SU-DHL-6 (cell line): Measurements from ENCODE around the gene ARHGAP44.

Experiments
- CTCF ChIP-seq: fragments of 200-600 bp; sonication (generic); IDR thresholded peaks from one replicate; pipeline ENCODE4 v1.5.1; 2017; ENCODE audit warnings: antibody characterized with exemption, mild to moderate bottlenecking, low read length, moderate library complexity; ENCODE audit not compliant: insufficient read depth, poor library complexity, severe bottlenecking
- EZH2phosphoT487 ChIP-seq: fragments of 200-600 bp; sonication (generic), shearing (Covaris generic); conservative IDR thresholded peaks from 2 replicates; pipeline ENCODE4 v1.6.1; 2018; ENCODE audit warnings: mild to moderate bottlenecking, antibody characterized with exemption, low read length, moderate library complexity, mixed read lengths

- TF ChIP-seq CTCF: no peak
- TF ChIP-seq EZH2phosphoT487: no peak
Observed at GRCh38 chr17:12745486-12745885, 43.8 kb upstream of the ARHGAP44 start.
